Activated T-cell treated with anti-CD3 and anti-CD28 coated beads, Interleukin-2, amount 50 U/mL, for 24 hours (primary cell): Measurements from ENCODE around the gene IVNS1ABP.
A peak's percentile ranks its signal among the peaks of the same experiment; 100 is the strongest.

ENCODE experiments used
- DNase-seq: peaks from one replicate; pipeline ENCODE4 v3.0.0-alpha.2; 2020
- H3K27ac Mint-ChIP-seq: 2 replicates; pipeline ENCODE4 v1.8.0; 2020; ENCODE audit warnings: mild to moderate bottlenecking, mixed read lengths
- H3K27me3 Mint-ChIP-seq: 2 replicates; pipeline ENCODE4 v1.8.0; 2020; ENCODE audit warnings: mixed read lengths
- H3K36me3 Mint-ChIP-seq: 2 replicates; pipeline ENCODE4 v1.8.0; 2020; ENCODE audit warnings: low read depth, mixed read lengths
- H3K4me1 Mint-ChIP-seq: 2 replicates; pipeline ENCODE4 v1.8.0; 2020; ENCODE audit warnings: low read depth, mixed read lengths
- H3K4me3 Mint-ChIP-seq: 2 replicates; pipeline ENCODE4 v1.8.0; 2020; ENCODE audit warnings: mild to moderate bottlenecking, moderate library complexity, mixed read lengths
- H3K9me3 Mint-ChIP-seq: 2 replicates; pipeline ENCODE4 v1.8.0; 2020; ENCODE audit warnings: mixed read lengths

IVNS1ABP gene

DNA sequence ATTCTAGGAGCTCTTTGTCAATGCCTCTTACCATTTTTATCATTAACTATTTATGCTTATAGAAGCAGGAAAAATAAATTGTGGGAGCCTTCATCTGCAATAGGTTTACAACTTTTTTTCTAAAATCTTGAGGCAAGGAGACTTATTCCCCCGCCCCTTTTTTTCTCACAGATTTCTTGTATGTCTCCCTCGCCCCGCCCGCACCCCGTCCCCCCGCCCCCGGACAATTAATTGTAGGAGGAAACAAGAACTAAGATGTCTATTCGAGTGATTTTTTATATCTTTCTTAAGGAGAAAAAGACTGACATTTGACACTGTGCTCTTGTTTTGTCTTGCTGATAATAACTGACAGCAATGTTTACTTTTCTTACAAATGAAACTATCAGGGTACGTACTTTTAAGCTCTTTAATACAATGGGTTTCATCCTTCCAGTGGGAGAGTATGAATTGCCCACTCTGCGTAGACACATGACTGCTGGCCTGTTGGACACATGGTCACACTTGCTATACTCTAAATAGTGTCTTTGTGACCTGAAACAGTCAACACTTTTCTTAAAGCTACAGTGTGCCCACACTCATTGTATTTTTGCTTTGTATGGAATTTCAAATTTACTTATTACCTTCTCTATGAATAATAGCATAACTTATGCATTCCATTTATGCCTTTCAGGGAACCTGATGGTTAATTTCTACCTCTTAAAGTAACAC is 1.5 kb upstream of the IVNS1ABP start:
- no peaks in the 10 kb centered on the region for H3K27me3 Mint-ChIP-seq
- peaks cover 37% of the 10 kb centered on the region for H3K36me3 Mint-ChIP-seq
- DNase-seq: no peak
- peak overlapping the region; percentile 94 for H3K4me3 Mint-ChIP-seq
- peak overlapping the region; percentile 99 for H3K27ac Mint-ChIP-seq
- H3K9me3 Mint-ChIP-seq: peaks cover 5% of the 10 kb centered on the region
- peaks cover 36% of the 10 kb centered on the region for H3K4me1 Mint-ChIP-seq

DNA sequence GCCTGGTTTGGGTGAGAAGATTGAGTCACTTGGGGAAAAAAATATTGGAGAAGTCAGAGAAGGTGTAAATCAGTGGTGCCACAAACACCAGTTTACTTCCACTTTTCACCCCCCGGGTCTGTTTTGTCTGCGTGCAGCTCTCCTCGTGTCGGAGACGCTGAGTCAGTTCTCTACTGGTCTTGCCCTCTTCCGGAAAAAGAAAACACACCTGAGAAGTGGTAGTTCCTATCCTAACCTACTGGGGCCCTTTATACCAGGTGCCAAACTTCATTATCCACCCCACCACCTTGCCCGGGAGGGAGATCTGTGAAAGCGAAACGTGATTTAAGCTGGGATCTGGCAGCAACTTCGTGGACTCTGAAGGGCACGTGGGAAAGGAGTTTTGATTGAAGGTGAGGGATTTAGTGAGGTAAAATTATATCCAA is 855 bp upstream of the IVNS1ABP start:
- Mint-ChIP-seq H3K9me3 (peaks cover 5% of the 10 kb centered on the region), H3K36me3 (peaks cover 44% of the 10 kb centered on the region), H3K27me3 (no peaks in the 10 kb centered on the region)

DNA sequence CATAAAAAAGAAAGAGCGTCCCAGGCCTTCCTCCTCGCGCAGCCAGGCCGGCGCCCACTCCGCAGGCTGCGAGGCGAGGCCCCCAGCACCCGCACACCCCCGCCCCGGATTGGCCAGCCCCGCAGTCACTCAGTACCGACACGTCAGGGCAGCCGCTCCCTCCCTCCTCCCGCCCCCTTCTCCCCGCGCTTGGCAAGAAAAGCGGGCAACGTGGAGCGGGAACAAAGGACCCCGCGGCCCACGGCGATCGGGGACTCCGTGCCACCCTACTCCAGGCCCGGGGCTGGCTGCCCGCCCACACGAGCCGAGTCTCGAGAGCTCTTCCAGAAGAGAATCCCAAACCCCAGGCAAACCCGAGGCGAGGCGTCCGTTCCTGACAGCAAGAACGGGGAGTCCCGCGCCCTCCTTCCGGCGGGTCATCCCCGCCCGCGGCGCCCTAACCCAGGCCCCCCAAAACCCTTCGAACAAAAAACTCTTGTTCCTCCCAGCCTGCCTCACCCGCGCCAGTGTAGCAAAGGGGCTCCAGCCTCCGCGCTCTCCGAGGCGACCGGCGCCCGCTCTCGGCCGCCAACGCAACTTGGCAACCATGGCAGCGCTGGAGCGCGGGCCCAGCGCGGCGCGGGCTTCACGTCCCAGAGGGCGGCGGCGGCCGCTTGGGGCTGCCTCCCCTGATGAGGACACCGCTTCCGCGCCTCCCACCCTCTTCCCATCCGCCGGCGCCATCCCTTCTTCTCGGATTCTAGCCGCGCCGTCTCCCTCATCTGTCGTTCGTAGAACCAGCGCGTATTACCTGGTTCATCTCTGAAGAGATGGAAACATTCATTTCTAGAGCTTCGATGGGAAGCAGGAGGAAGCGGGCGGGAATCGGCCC is 645 bp downstream of the IVNS1ABP start:
- Mint-ChIP-seq H3K36me3 (peaks cover 58% of the 10 kb centered on the region), H3K27me3 (no peaks in the 10 kb centered on the region), H3K4me3 (peak overlapping the region; percentile 94), H3K27ac (peak overlapping the region; percentile 99), H3K9me3 (peaks cover 5% of the 10 kb centered on the region), H3K4me1 (peaks cover 57% of the 10 kb centered on the region)
- peak; percentile 95 for DNase-seq

More for the DNA sequence above, 855 bp upstream of the IVNS1ABP start:
- Mint-ChIP-seq H3K27ac (peak overlapping the region; percentile 99), H3K4me1 (peaks cover 43% of the 10 kb centered on the region), H3K4me3 (peak overlapping the region; percentile 94)
- no peak for DNase-seq

DNA sequence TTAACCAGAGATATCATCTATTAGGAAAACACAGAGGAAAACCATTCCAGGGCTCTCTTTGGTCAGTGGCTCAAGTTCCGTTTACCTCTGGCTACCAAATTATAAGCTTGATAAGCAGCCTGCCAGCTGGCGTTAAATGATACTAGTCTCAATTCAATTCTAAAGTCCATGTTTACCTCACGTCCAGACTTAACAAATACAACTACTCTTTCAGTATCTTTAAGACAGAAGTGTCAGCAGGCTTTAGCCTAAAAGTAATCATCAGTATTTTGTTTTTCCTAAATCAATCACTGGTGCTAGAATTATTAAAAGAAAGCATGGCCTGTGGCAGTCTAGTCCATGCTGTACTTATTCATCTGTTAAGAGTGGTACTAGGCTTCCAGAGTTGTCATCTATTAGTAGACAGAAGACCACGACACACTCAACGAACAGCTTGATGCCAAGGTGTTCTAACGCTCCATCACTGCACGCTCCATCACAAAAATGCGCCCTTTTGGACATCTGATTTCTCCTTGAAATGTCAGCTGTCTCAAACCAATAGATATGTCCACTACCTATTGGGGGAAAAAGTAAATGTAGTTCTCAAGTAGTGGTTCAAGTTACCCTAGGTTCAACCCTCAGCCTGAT is 1.5 kb downstream of the IVNS1ABP start:
- H3K36me3 Mint-ChIP-seq: peaks cover 66% of the 10 kb centered on the region
- no peak for DNase-seq
- H3K4me1 Mint-ChIP-seq: peaks cover 62% of the 10 kb centered on the region
- H3K27ac Mint-ChIP-seq: peak overlapping the region; percentile 99
- H3K4me3 Mint-ChIP-seq: peak overlapping the region; percentile 94
- no peaks in the 10 kb centered on the region for H3K27me3 Mint-ChIP-seq
- no peaks in the 10 kb centered on the region for H3K9me3 Mint-ChIP-seq

DNA sequence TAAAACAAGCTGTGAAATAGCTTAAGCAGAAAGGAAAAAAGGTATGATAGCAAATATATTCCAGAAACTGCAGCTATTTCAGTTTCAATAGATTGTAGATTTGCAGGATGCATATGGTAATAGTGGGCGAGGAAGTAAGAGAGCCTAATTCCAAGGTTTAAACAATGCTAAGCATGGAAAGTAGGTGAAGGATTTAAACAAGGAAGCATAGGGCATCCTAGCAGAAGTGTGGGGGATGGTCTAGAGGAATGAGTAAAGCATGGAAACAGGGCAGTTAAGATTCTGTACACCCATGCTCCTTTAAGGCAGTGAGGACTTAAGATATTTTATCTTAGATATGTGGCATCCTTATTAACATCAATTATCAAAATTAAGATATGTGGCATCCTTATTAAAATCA is 2.6 kb downstream of the IVNS1ABP start:
- H3K36me3 Mint-ChIP-seq: peaks cover 77% of the 10 kb centered on the region
- peak overlapping the region; percentile 94 for H3K4me3 Mint-ChIP-seq
- peaks cover 62% of the 10 kb centered on the region for H3K4me1 Mint-ChIP-seq
- no peaks in the 10 kb centered on the region for H3K27me3 Mint-ChIP-seq
- no peak for DNase-seq
- H3K27ac Mint-ChIP-seq: peak overlapping the region; percentile 48
- no peaks in the 10 kb centered on the region for H3K9me3 Mint-ChIP-seq

DNA sequence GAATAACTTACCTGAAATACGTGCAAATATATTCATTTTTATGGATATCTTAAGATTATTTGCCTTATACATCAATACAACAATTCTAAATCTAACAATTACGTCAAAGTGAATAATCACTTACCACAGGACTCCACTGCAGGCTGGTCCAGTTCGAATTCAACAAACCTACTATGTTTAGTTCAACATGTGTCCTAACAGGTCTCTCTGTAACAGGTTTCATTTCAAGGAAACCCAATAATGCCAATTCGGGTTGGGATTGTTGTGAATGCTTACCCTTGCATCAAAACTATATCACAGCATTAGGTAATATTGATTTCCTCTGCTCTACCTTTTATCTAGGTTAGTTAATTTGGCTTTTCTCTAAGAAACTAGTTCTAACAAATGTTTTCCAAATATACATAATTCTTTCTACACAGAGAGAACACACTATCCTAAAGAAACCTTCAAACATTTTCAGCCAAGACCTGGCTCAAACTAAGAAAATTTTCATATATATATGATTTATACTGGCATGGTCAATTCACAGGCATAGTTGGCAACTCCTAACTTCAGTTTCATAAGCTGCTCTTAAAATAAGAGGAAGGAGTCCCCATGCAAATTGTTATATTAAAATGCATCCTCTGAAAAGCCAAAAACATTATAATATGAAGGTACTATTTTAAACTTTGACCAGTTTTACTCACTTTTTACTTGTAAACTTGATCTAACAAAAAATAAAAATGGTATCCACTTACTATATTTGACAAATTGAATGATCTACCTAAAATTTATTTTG is 4.5 kb downstream of the IVNS1ABP start:
- Mint-ChIP-seq H3K36me3 (peaks cover 90% of the 10 kb centered on the region), H3K4me3 (peak overlapping the region; percentile 94), H3K27me3 (no peaks in the 10 kb centered on the region), H3K9me3 (no peaks in the 10 kb centered on the region), H3K27ac (no peak overlapping the region), H3K4me1 (peaks cover 45% of the 10 kb centered on the region)
- DNase-seq: no peak

DNA sequence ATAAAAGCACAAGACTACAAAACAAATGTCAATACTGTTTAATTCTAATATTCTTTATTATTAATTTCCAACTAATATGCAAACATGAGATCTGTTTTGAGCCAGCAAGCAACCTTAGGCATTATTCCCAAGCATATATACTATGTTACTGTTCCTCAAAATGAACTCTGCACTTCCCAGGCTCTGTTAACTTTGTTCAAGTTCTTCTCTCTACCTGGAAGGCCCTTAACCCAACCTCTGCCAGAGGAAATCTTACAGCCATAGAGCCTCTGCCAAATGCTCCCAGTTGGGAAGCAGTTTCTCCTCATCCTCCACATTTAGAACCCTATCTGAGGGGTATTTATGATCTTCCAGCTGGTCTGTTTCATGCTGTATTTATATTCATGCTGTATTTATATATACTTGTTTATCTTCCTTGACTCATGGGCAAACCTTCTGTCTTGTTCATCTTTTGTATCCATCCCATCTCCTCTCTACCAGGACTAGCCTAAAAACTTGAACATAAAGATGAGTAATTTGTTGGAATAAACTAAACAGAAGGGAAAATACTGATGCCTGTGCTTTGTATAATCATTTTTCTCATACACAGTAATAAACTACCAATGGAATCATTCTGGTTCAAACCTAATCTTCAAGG is 5.3 kb downstream of the IVNS1ABP start:
- Mint-ChIP-seq H3K4me3 (peak overlapping the region; percentile 3), H3K27me3 (no peaks in the 10 kb centered on the region), H3K9me3 (no peaks in the 10 kb centered on the region), H3K36me3 (peaks cover 92% of the 10 kb centered on the region), H3K4me1 (peaks cover 44% of the 10 kb centered on the region), H3K27ac (no peak overlapping the region)
- no peak for DNase-seq

DNA sequence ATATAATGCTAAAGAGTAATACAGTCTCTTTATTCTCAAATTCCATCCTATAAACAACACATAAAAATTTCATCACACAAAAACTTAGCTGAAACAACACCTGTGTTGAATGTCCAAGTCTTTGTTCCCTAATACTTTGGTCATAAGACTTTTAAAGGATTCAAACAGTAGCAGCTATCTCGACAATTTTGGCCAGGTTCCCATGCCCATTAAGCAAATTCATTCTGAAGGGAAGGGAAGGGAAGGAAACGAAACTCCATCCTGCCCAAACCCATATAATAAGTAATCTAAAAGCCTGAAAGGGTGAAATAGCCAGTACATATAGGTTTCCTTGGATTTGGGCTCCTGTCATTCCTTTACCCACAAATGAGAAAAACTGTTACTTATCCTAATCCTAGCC is 7.5 kb downstream of the IVNS1ABP start:
- no peaks in the 10 kb centered on the region for H3K27me3 Mint-ChIP-seq
- DNase-seq: no peak
- no peak overlapping the region for H3K4me3 Mint-ChIP-seq
- peaks cover 38% of the 10 kb centered on the region for H3K4me1 Mint-ChIP-seq
- H3K36me3 Mint-ChIP-seq: peaks cover 95% of the 10 kb centered on the region
- no peak overlapping the region for H3K27ac Mint-ChIP-seq
- no peaks in the 10 kb centered on the region for H3K9me3 Mint-ChIP-seq

DNA sequence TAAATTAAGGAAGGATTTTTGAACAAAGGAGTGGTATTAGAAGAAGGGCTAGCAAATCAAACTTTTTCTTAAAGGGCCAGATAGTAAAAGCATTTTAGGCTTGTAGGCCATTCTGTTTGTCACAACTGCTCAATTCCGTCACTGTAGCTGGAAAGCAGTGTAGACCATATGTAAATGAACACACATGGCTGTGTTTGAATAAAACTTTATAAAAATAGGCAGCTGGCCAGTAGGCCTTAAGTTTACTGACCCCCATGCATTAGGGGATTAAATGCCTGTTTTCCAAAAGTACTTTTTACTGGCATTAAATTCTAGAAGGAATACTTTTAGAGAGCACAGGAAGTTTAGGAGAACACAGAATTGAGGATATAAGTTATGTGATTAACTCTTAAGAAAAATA is 8.9 kb downstream of the IVNS1ABP start:
- Mint-ChIP-seq H3K27ac (no peak overlapping the region), H3K27me3 (no peaks in the 10 kb centered on the region), H3K9me3 (no peaks in the 10 kb centered on the region), H3K4me3 (no peak overlapping the region), H3K4me1 (peaks cover 24% of the 10 kb centered on the region), H3K36me3 (peaks cover 95% of the 10 kb centered on the region)
- DNase-seq: no peak

DNA sequence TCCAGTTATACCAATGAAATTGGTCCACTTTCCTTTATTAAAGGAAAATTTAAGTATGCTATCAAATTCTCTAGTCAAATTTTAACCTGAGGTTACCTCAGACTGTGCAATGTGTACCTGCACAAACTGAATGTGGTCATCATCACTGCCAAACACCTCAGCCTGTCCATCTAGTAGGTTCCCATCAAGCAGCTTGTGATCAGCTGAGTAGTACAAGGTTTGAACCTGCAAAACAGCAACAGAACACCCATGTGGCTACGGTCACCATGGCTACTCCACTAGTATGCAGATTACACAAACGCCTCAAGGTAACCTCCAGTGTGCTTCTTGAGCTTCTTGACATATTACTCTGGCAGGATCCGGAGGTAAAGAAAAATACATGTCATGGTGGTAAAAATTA is 11.6 kb downstream of the IVNS1ABP start:
- no peaks in the 10 kb centered on the region for H3K9me3 Mint-ChIP-seq
- no peak for DNase-seq
- H3K4me1 Mint-ChIP-seq: peaks cover 5% of the 10 kb centered on the region
- no peaks in the 10 kb centered on the region for H3K27me3 Mint-ChIP-seq
- no peak overlapping the region for H3K4me3 Mint-ChIP-seq
- H3K36me3 Mint-ChIP-seq: peaks cover 95% of the 10 kb centered on the region
- peak overlapping the region; percentile 34 for H3K27ac Mint-ChIP-seq

DNA sequence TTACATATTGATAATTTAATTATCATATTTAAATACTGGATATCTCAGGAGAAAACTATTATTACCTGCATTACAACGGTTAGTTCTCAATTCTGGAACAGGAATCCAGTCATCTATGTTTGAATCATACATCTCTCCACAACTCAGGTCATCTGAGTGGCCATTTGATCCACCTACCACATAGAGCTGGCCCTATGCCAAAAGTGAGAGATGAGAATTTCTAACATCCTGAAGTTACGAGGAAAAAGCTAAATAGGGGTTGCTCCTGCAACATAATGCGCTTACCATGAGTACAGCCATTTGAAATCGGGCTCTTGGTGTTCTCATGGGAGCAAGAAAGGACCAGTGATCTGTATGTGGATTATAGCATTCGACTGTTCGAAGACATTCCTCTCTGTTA is 16.9 kb downstream of the IVNS1ABP start:
- peaks cover 99% of the 10 kb centered on the region for H3K36me3 Mint-ChIP-seq
- no peak overlapping the region for H3K4me3 Mint-ChIP-seq
- peaks cover 5% of the 10 kb centered on the region for H3K4me1 Mint-ChIP-seq
- no peak for DNase-seq
- H3K9me3 Mint-ChIP-seq: no peaks in the 10 kb centered on the region
- H3K27me3 Mint-ChIP-seq: no peaks in the 10 kb centered on the region
- H3K27ac Mint-ChIP-seq: no peak overlapping the region

DNA sequence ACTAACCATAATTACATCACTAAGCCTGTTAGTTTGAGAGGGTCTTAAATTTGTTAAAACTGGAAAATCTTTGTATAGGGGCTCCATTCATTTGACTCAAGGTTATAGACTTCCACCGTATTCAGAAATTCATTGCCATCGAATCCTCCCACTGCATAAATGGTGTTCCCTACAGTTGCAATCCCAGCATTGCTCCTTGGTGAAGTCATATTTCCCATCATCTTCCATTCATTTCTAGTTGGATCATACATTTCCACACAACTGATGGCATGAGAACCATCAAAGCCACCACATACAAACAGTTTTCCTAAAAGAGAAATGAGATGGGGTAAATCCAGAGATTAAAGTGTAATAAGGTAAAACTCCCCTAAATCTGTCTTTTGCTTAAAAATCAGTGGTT is 19.1 kb downstream of the IVNS1ABP start:
- Mint-ChIP-seq H3K27ac (no peak overlapping the region), H3K4me3 (no peak overlapping the region), H3K27me3 (no peaks in the 10 kb centered on the region), H3K4me1 (peaks cover 14% of the 10 kb centered on the region), H3K36me3 (peaks cover 98% of the 10 kb centered on the region), H3K9me3 (no peaks in the 10 kb centered on the region)
- no peak for DNase-seq

DNA sequence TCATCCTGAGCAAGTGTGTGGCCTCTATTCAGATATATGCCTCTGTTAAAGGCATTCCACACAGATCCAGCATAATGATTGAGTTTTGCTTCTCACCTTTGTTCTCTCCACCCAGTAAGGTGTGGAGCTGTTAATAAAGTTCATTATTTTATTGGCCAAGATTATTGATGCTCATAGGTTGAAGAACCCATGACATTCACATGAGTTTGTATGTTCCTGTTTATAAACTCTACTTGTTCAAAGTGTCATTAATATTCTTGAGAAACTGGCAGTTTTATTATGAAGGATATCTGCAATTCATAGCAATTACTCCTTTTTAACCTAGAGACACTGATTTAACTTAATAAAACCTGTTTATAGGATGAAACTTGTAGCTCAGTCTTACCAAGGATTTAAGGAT is 22.0 kb downstream of the IVNS1ABP start:
- Mint-ChIP-seq H3K27ac (no peak overlapping the region), H3K4me3 (no peak overlapping the region), H3K36me3 (peaks cover 92% of the 10 kb centered on the region)

More for the DNA sequence above, 22.0 kb downstream of the IVNS1ABP start:
- no peak for DNase-seq
- Mint-ChIP-seq H3K9me3 (no peaks in the 10 kb centered on the region), H3K4me1 (peaks cover 15% of the 10 kb centered on the region), H3K27me3 (no peaks in the 10 kb centered on the region)
